ENCODE measurements around the gene PPP1R9A.

The PPP1R9A gene

GRCh38 chr7:94971051-94971867 is 63.9 kb downstream of the PPP1R9A start:
- ChIA-PET CTCF (no interaction called here), POLR2A (no interaction called here)
- DNase-seq (ENCODE audit: extremely low spot score) = no peak
- no peak for TF ChIP-seq FOXM1 (IDR thresholded peaks at IDR 0.05; ENCODE audit: borderline replicate concordance)
- TF ChIP-seq PKNOX1 (IDR thresholded peaks at IDR 0.05) = no peak

- no peak for DNase-seq (ENCODE audit: extremely low spot score)
- TF ChIP-seq ELF4 (IDR thresholded peaks at IDR 0.05) = no peak
- ChIA-PET CTCF (interaction anchor here (0.5 kb wide), 1 partner anchor 28 kb away, joined by 3 read pairs; no protein-coding TSS in a partner anchor), POLR2A (no interaction called here)
Observed at GRCh38 chr7:94972296-94972695, 64.9 kb downstream of the PPP1R9A start.

- CTCF ChIA-PET = no interaction called here
- DNase-seq (ENCODE audit: extremely low spot score) = no peak
- TF ChIP-seq TARDBP (IDR thresholded peaks at IDR 0.05) = no peak
- TF ChIP-seq PKNOX1 (IDR thresholded peaks at IDR 0.05) = no peak
- TF ChIP-seq HDGF (IDR thresholded peaks at IDR 0.05; ENCODE audit: borderline replicate concordance) = no peak
- TF ChIP-seq ARNT (IDR thresholded peaks at IDR 0.05) = no peak
- POLR2A ChIA-PET = no interaction called here
Observed at GRCh38 chr7:94973844-94974243, 66.5 kb downstream of the PPP1R9A start.

GRCh38 chr7:94974423-94974822 is 67.0 kb downstream of the PPP1R9A start:
- ChIA-PET CTCF (no interaction called here), POLR2A (no interaction called here)
- TF ChIP-seq FOXA1 (IDR thresholded peaks at IDR 0.05) (no peak), LEF1 (IDR thresholded peaks at IDR 0.05; ENCODE audit: borderline replicate concordance) (no peak), CTBP1 (IDR thresholded peaks at IDR 0.05; ENCODE audit: borderline replicate concordance) (no peak), FOXK2 (IDR thresholded peaks at IDR 0.05) (no peak), NFRKB (IDR thresholded peaks at IDR 0.05) (no peak), SP1 (IDR thresholded peaks at IDR 0.05) (no peak), L3MBTL2 (conservative IDR thresholded peaks at IDR 0.05) (no peak), SUZ12 (IDR thresholded peaks at IDR 0.05) (no peak), ELF4 (IDR thresholded peaks at IDR 0.05) (no peak), BHLHE40 (IDR thresholded peaks at IDR 0.05; ENCODE audit: borderline replicate concordance) (no peak), ARNT (IDR thresholded peaks at IDR 0.05) (no peak), ZNF384 (IDR thresholded peaks at IDR 0.05) (no peak), FOXM1 (IDR thresholded peaks at IDR 0.05; ENCODE audit: borderline replicate concordance) (no peak), HDGF (IDR thresholded peaks at IDR 0.05; ENCODE audit: borderline replicate concordance) (no peak), PKNOX1 (IDR thresholded peaks at IDR 0.05) (no peak), TARDBP (IDR thresholded peaks at IDR 0.05) (no peak)
- DNase-seq (ENCODE audit: extremely low spot score) = no peak

GRCh38 chr7:94975336-94975735 is 67.9 kb downstream of the PPP1R9A start:
- no peak for DNase-seq (ENCODE audit: extremely low spot score)
- TF ChIP-seq FOXK2 (IDR thresholded peaks at IDR 0.05) (no peak), ZNF384 (IDR thresholded peaks at IDR 0.05) (no peak), CTBP1 (IDR thresholded peaks at IDR 0.05; ENCODE audit: borderline replicate concordance) (no peak), ARNT (IDR thresholded peaks at IDR 0.05) (no peak), ELF4 (IDR thresholded peaks at IDR 0.05) (no peak), LEF1 (IDR thresholded peaks at IDR 0.05; ENCODE audit: borderline replicate concordance) (no peak), SP1 (IDR thresholded peaks at IDR 0.05) (no peak), BHLHE40 (IDR thresholded peaks at IDR 0.05; ENCODE audit: borderline replicate concordance) (no peak), PKNOX1 (IDR thresholded peaks at IDR 0.05) (no peak), SUZ12 (IDR thresholded peaks at IDR 0.05) (no peak), NFRKB (IDR thresholded peaks at IDR 0.05) (no peak), FOXM1 (IDR thresholded peaks at IDR 0.05; ENCODE audit: borderline replicate concordance) (no peak), L3MBTL2 (conservative IDR thresholded peaks at IDR 0.05) (no peak), HDGF (IDR thresholded peaks at IDR 0.05; ENCODE audit: borderline replicate concordance) (no peak), TARDBP (IDR thresholded peaks at IDR 0.05) (no peak), FOXA1 (IDR thresholded peaks at IDR 0.05) (no peak)
- CTCF ChIA-PET = no interaction called here
- POLR2A ChIA-PET = interaction anchor here (0.9 kb wide), 1 partner anchor 64 kb away, joined by 3 read pairs; no protein-coding TSS in a partner anchor

- ChIA-PET POLR2A (no interaction called here), CTCF (no interaction called here)
- no peak for DNase-seq (ENCODE audit: extremely low spot score)
- TF ChIP-seq NFRKB (IDR thresholded peaks at IDR 0.05) = no peak
- TF ChIP-seq SUZ12 (IDR thresholded peaks at IDR 0.05) = no peak
- no peak for TF ChIP-seq SP1 (IDR thresholded peaks at IDR 0.05)
- no peak for TF ChIP-seq BHLHE40 (IDR thresholded peaks at IDR 0.05; ENCODE audit: borderline replicate concordance)
- no peak for TF ChIP-seq FOXM1 (IDR thresholded peaks at IDR 0.05; ENCODE audit: borderline replicate concordance)
- TF ChIP-seq HDGF (IDR thresholded peaks at IDR 0.05; ENCODE audit: borderline replicate concordance) = no peak
- TF ChIP-seq L3MBTL2 (conservative IDR thresholded peaks at IDR 0.05) = no peak
- no peak for TF ChIP-seq CTBP1 (IDR thresholded peaks at IDR 0.05; ENCODE audit: borderline replicate concordance)
Observed at GRCh38 chr7:94980418-94981142, 73.2 kb downstream of the PPP1R9A start.

Data from HEK293T (cell line).